ENCODE results near the gene FLRT1.
A peak's percentile ranks its signal among the peaks of the same experiment; 100 is the strongest.

The FLRT1 gene

GRCh38 chr11:64035576-64035975 lies at the start of gene FLRT1:
TSS of gene FLRT1 (plus strand) at chr11:64035931. CDS start at chr11:64116268, 80,337 bp downstream.
- H3K9me3 ChIP-seq (ENCODE audit: insufficient read depth, low read length) = no peaks in the 10 kb centered on the region
- no peaks in the 10 kb centered on the region for H4K20me1 ChIP-seq (ENCODE audit: low read depth, low read length)
- no peaks in the 10 kb centered on the region for H3K36me3 ChIP-seq (ENCODE audit: low read length)
- no peak within 1 kb of the TSS for H2AFZ ChIP-seq (ENCODE audit: low read depth, low read length, severe bottlenecking)
- TF ChIP-seq CTCF (IDR thresholded peaks at IDR 0.05; ENCODE audit: insufficient read depth, low read length, poor library complexity, severe bottlenecking) (no peak), EZH2phosphoT487 (conservative IDR thresholded peaks at IDR 0.05; ENCODE audit: low read length) (no peak)
- H3K27ac ChIP-seq (ENCODE audit: low read depth, low read length) = no peak within 1 kb of the TSS
- no peaks in the 10 kb centered on the region for H3K27me3 ChIP-seq (ENCODE audit: low read length)
- no peaks in the 10 kb centered on the region for H3K9me2 ChIP-seq (replicated peaks; ENCODE audit: insufficient read depth, low read length)
- no peaks in the 10 kb centered on the region for H3K79me2 ChIP-seq (ENCODE audit: insufficient read depth, low read length)
- no peak within 1 kb of the TSS for H3K9ac ChIP-seq (ENCODE audit: low read length)
- no peaks in the 10 kb centered on the region for H3F3A ChIP-seq (ENCODE audit: insufficient read depth)
- H3K4me2 ChIP-seq (ENCODE audit: low read depth, low read length, poor library complexity, severe bottlenecking) = no peak within 1 kb of the TSS
- no peak within 1 kb of the TSS for H3K4me3 ChIP-seq (ENCODE audit: insufficient read depth, low read length, poor library complexity, severe bottlenecking)

DNA sequence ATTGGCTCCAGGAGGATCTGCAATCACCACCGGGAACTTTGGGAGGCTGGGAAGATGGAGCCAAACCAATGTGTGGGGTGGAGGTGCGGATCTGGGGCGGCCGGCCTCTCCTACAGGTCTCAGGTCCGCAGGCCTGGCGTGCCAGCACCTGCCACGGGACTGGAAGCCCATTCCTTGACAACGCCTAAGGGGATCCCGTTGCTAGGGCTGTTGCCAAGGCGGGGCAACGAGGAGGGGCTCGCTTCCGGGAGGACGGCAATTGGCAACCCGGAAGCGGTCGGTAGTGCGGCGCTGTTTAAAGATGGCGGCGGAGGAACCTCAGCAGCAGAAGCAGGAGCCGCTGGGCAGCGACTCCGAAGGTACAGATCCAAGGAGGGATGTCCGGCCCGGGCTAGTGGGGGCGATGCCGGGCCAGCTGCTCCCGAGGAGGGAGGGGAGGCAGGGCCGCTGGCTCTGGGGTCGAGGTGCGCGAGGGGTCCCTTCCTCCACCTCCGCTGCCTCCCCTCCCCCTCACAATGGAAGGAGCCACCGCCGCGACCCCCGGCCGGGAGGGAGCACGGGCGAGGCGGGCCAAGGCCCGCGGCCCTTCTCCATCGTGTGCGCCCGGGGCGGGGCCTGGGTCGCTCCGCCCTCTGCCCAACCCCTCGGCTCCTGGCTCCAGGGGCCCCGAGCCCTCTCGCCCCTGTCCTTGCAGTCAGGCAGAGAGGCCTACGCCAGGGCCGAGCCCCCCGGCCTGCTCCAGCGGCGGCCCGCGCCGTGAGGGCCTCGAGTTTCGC lies 49.4 kb upstream of the FLRT1 start, which contains the start of gene OTUB1:
Gene OTUB1 (plus strand): TSS at position 283 of the 776 bp plus-strand sequence. CDS start 19 bp downstream, at position 302.
- peak within 1 kb of the TSS; percentile 91 for H3K4me3 ChIP-seq (ENCODE audit: insufficient read depth, low read length, poor library complexity, severe bottlenecking)
- no peaks in the 10 kb centered on the region for H3F3A ChIP-seq (ENCODE audit: insufficient read depth)
- peak within 1 kb of the TSS; percentile 95 for H2AFZ ChIP-seq (ENCODE audit: low read depth, low read length, severe bottlenecking)
- H3K27me3 ChIP-seq (ENCODE audit: low read length) = no peaks in the 10 kb centered on the region
- H3K27ac ChIP-seq (ENCODE audit: low read depth, low read length) = peak within 1 kb of the TSS; percentile 66
- peak within 1 kb of the TSS; percentile 95 for H3K9ac ChIP-seq (ENCODE audit: low read length)
- H3K9me2 ChIP-seq (replicated peaks; ENCODE audit: insufficient read depth, low read length) = no peaks in the 10 kb centered on the region
- no peaks in the 10 kb centered on the region for H3K36me3 ChIP-seq (ENCODE audit: low read length)
- H3K4me2 ChIP-seq (ENCODE audit: low read depth, low read length, poor library complexity, severe bottlenecking) = peak within 1 kb of the TSS; percentile 95
- H3K9me3 ChIP-seq (ENCODE audit: insufficient read depth, low read length) = no peaks in the 10 kb centered on the region
- TF ChIP-seq EZH2phosphoT487 (conservative IDR thresholded peaks at IDR 0.05; ENCODE audit: low read length) = no peak
- no peak for TF ChIP-seq CTCF (IDR thresholded peaks at IDR 0.05; ENCODE audit: insufficient read depth, low read length, poor library complexity, severe bottlenecking)
- H4K20me1 ChIP-seq (ENCODE audit: low read depth, low read length) = no peaks in the 10 kb centered on the region
- H3K79me2 ChIP-seq (ENCODE audit: insufficient read depth, low read length) = peaks cover 22% of the 10 kb centered on the region

- peak overlapping the region; percentile 95 for H3K4me2 ChIP-seq (ENCODE audit: low read depth, low read length, poor library complexity, severe bottlenecking)
- no peaks in the 10 kb centered on the region for H3F3A ChIP-seq (ENCODE audit: insufficient read depth)
- H3K9me2 ChIP-seq (replicated peaks; ENCODE audit: insufficient read depth, low read length) = no peaks in the 10 kb centered on the region
- H3K79me2 ChIP-seq (ENCODE audit: insufficient read depth, low read length) = peaks cover 22% of the 10 kb centered on the region
- no peaks in the 10 kb centered on the region for H4K20me1 ChIP-seq (ENCODE audit: low read depth, low read length)
- H2AFZ ChIP-seq (ENCODE audit: low read depth, low read length, severe bottlenecking) = no peak overlapping the region
- no peak for TF ChIP-seq CTCF (IDR thresholded peaks at IDR 0.05; ENCODE audit: insufficient read depth, low read length, poor library complexity, severe bottlenecking)
- no peak for TF ChIP-seq EZH2phosphoT487 (conservative IDR thresholded peaks at IDR 0.05; ENCODE audit: low read length)
- H3K4me3 ChIP-seq (ENCODE audit: insufficient read depth, low read length, poor library complexity, severe bottlenecking) = peak overlapping the region; percentile 91
- H3K27me3 ChIP-seq (ENCODE audit: low read length) = no peaks in the 10 kb centered on the region
- H3K36me3 ChIP-seq (ENCODE audit: low read length) = no peaks in the 10 kb centered on the region
- H3K9me3 ChIP-seq (ENCODE audit: insufficient read depth, low read length) = no peaks in the 10 kb centered on the region
- no peak overlapping the region for H3K27ac ChIP-seq (ENCODE audit: low read depth, low read length)
- H3K9ac ChIP-seq (ENCODE audit: low read length) = peak overlapping the region; percentile 95
These were observed 48.7 kb upstream of the FLRT1 start for GRCh38 chr11:63986932-63987513.

Measured in SU-DHL-6 (cell line).